Activated T-cell treated with anti-CD3 and anti-CD28 coated beads, Interleukin-2, amount 50 U/mL, for 24 hours (primary cell): ENCODE measurements around the gene ETV5.
"Not testable (repeated sequence)": the region's sequence is repeated elsewhere in the genome, so short reads cannot be mapped to it uniquely, and the experiment has no call there.

ENCODE experiments used
- DNase-seq: peaks from one replicate; pipeline ENCODE4 v3.0.0-alpha.2; 2020
- H3K27ac Mint-ChIP-seq: 2 replicates; pipeline ENCODE4 v1.8.0; 2020; ENCODE audit warnings: mild to moderate bottlenecking, mixed read lengths
- H3K27me3 Mint-ChIP-seq: 2 replicates; pipeline ENCODE4 v1.8.0; 2020; ENCODE audit warnings: mixed read lengths
- H3K36me3 Mint-ChIP-seq: 2 replicates; pipeline ENCODE4 v1.8.0; 2020; ENCODE audit warnings: low read depth, mixed read lengths
- H3K4me1 Mint-ChIP-seq: 2 replicates; pipeline ENCODE4 v1.8.0; 2020; ENCODE audit warnings: low read depth, mixed read lengths
- H3K4me3 Mint-ChIP-seq: 2 replicates; pipeline ENCODE4 v1.8.0; 2020; ENCODE audit warnings: mild to moderate bottlenecking, moderate library complexity, mixed read lengths
- H3K9me3 Mint-ChIP-seq: 2 replicates; pipeline ENCODE4 v1.8.0; 2020; ENCODE audit warnings: mixed read lengths

Gene ETV5

DNA sequence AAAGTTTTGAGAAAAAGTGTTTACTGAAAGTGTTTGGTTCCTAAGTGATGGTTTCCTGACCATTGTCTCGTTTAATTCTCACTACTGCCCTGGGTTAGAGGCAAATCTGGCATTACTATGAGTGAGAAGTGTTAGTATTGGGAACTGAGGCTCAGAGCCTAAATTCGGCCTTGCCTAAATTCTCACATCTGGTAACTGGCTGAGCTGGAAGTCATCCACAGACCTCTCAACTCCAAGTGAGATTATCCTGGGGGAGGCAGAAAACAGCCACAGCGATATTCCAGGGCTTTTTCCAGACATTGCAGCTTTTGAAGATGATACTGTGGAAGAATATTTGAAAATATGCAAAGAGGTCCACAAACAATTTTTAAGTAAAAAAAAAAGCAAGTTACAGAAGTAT is 86.0 kb downstream of the ETV5 start:
- Mint-ChIP-seq H3K4me3 (no peak overlapping the region), H3K27ac (no peak overlapping the region)

DNA sequence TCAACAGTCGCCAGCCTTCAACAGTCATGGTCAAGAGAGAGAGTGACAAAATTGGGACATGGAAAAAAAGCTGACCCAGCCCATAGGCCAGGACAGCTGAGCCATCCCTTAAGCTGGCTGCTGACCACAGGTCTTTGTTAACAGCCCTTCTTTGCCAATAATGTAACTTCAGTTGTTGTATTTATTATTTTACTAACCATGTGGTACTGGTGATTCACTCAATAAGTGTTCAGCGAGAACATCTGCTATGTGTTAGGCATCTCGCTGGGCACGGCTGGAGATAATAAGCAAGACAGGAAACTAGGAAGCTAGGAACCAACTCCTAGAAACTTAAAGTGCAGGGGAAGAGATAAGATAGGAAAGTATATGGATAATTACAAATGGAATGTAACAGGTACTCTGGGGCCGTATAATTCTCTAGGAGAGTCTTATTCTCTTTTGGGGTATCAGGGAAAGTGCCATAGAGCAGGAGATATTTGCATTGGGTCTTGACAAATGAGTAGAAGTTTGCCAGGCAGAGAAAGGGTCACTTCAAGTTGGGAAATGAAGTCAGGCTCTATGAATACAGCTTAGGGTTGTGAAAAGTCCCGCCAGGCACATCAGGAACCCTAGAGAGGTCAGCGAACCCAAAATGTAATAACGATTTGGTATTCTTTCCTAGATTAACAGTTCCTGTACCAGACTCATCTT is 87.1 kb downstream of the ETV5 start:
- peaks cover 36% of the 10 kb centered on the region for H3K27me3 Mint-ChIP-seq
- DNase-seq = no peak
- no peaks in the 10 kb centered on the region for H3K9me3 Mint-ChIP-seq
- peaks cover 20% of the 10 kb centered on the region for H3K4me1 Mint-ChIP-seq
- H3K4me3 Mint-ChIP-seq = no peak overlapping the region
- no peak overlapping the region for H3K27ac Mint-ChIP-seq
- H3K36me3 Mint-ChIP-seq = no peaks in the 10 kb centered on the region

More for the DNA sequence above, 86.0 kb downstream of the ETV5 start:
- Mint-ChIP-seq H3K9me3 (no peaks in the 10 kb centered on the region), H3K36me3 (no peaks in the 10 kb centered on the region), H3K4me1 (peaks cover 20% of the 10 kb centered on the region), H3K27me3 (peaks cover 32% of the 10 kb centered on the region)
- no peak for DNase-seq

DNA sequence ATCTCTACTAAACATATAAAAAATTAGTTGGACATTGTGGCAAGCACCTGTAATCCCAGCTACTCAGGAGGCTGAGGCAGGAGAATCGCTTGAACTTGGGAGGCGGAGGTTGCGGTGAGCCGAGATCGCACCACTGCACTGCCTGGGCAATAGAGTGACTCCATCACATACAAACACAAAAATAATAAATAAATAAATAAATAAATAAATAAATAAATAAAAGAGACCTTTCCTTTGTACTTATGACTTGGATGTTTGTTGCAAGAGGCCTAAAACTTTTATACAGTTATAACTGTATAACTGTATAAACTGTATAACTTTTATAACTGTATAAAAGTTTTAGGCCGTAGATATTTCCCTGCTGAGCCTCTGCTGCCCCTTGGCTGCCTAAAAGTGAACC is 87.6 kb downstream of the ETV5 start:
- Mint-ChIP-seq H3K27me3 (peaks cover 35% of the 10 kb centered on the region), H3K4me1 (peaks cover 18% of the 10 kb centered on the region)
- not testable (repeated sequence) for H3K9me3 Mint-ChIP-seq, H3K36me3 Mint-ChIP-seq, H3K4me3 Mint-ChIP-seq, DNase-seq, H3K27ac Mint-ChIP-seq

DNA sequence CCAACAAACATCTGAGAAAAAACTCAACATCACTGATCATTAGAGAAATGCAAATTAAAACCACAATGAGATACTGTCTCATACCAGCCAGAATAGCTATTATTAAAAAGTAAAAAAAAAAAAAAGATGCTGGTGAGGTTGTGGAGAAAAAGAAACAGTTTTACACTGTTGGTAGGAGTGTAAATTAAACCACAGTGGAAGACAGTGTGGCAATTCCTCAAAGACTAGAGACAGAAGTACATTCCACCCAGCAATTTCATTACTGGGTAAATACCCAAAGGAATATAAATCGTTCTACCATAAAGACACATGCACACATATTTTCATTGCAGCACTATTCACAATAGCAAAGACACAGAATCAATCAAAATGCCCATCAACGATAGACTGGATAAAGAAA is 89.6 kb downstream of the ETV5 start:
- H3K4me3 Mint-ChIP-seq, H3K27ac Mint-ChIP-seq, H3K36me3 Mint-ChIP-seq, H3K4me1 Mint-ChIP-seq, H3K9me3 Mint-ChIP-seq, DNase-seq: not testable (repeated sequence)
- peaks cover 42% of the 10 kb centered on the region for H3K27me3 Mint-ChIP-seq

DNA sequence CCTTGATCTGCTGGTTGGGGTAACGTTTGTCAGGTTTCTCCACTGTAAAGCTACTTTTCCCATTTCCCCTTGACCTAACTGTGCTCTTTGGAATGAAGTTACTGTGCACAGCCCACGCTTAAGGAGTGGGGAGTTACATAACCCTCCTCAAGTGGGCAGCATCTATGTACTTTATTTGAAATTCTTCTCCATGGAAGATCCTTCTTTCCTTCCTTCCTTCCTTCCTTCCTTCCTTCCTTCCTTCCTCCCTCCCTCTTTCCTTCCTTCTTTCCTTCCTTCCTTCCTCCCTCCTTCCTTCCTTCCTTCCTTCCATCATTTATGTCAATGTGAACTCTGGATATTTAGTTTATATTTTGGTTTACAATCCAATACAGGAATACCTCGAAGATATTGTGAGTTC is 94.0 kb downstream of the ETV5 start:
- peaks cover 61% of the 10 kb centered on the region for H3K27me3 Mint-ChIP-seq
- no peaks in the 10 kb centered on the region for H3K4me1 Mint-ChIP-seq
- no peak for DNase-seq
- no peak overlapping the region for H3K27ac Mint-ChIP-seq
- H3K9me3 Mint-ChIP-seq = no peaks in the 10 kb centered on the region
- H3K4me3 Mint-ChIP-seq = no peak overlapping the region
- H3K36me3 Mint-ChIP-seq = no peaks in the 10 kb centered on the region

DNA sequence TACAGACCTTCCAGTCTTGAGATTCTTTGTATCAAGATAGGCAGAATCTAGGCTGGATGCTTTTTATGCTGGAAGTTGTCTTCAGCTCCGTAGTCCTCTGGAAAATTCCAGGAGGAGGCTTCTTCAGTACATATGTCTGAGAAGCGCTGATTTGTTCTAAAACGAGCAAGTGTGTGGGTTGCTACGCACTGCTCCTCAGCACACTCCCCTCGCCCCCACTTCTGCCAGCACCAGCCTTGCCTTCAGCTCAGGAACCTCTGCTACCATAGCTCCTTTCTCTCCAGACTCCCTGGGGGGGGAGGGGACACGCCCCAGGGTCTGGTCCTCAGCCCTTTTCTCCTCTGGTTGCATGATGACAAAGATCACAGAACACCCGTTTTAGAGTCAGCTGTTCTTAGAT is 95.6 kb downstream of the ETV5 start:
- Mint-ChIP-seq H3K9me3 (no peaks in the 10 kb centered on the region), H3K27ac (no peak overlapping the region), H3K36me3 (no peaks in the 10 kb centered on the region), H3K4me1 (no peaks in the 10 kb centered on the region), H3K4me3 (no peak overlapping the region), H3K27me3 (peaks cover 58% of the 10 kb centered on the region)
- no peak for DNase-seq

DNA sequence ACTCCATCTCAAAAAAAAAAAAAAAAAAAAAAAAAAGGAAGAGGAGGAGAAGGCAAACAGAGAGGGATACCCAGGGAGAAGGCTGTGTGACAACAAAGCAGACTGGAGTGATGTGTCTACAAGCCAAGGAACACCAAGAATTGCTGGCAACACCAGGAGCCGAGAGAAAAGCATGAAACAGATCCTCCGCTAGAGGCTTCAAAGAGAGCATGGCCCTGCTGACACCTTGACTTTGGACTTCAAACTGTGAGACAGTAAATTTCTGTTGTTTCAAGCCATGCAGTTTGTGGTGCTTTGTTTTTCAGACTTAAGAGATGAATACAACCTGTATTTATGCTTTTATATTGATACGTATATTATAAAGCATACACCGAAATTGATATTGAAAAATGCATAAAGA is 96.8 kb downstream of the ETV5 start:
- Mint-ChIP-seq H3K27ac (no peak overlapping the region), H3K4me3 (no peak overlapping the region), H3K9me3 (no peaks in the 10 kb centered on the region), H3K36me3 (no peaks in the 10 kb centered on the region), H3K27me3 (peaks cover 53% of the 10 kb centered on the region), H3K4me1 (no peaks in the 10 kb centered on the region)
- no peak for DNase-seq

DNA sequence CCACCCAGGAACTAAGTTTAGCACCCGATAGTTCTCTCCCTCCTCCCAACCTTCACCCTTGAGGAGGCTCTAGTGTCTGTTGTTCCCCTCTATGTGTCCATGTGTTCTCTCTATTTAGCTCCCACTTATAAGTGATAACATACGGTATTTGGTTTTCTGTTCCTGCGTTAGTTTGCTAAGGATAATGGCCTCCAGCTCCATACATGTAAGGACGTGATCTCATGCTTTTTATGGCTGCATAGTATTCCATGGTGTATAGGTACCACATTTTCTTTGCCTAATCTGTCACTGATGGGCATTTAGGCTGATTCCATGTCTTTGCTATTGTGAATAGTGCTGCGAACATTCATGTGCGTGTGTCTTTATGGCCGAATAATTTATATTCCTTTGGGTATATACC is 104.2 kb downstream of the ETV5 start:
- peaks cover 12% of the 10 kb centered on the region for H3K4me1 Mint-ChIP-seq
- H3K9me3 Mint-ChIP-seq = no peaks in the 10 kb centered on the region
- no peaks in the 10 kb centered on the region for H3K36me3 Mint-ChIP-seq
- DNase-seq = no peak
- H3K27me3 Mint-ChIP-seq = peaks cover 37% of the 10 kb centered on the region
- no peak overlapping the region for H3K4me3 Mint-ChIP-seq
- H3K27ac Mint-ChIP-seq = no peak overlapping the region

DNA sequence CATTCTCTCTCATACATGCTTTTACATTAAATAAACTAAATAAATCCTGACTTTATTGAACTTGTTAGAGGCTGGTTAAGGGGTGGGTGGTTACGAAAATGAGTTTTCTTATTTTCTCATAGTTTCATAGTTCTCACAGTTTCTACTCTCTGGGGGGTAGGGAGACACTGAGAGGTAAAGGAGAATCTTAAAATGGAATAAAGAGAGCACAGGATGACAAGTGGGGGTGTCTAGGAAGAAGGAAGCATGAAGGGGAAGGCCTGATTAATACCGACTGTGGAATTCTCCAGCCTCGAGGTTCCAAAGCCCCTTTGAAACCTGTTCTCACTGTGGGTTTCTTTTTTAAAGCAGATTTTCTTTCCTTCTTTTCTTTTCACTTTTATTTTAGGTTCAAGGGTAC is 104.7 kb downstream of the ETV5 start:
- no peaks in the 10 kb centered on the region for H3K36me3 Mint-ChIP-seq
- H3K4me3 Mint-ChIP-seq = no peak overlapping the region
- peaks cover 37% of the 10 kb centered on the region for H3K27me3 Mint-ChIP-seq
- no peak overlapping the region for H3K27ac Mint-ChIP-seq
- H3K9me3 Mint-ChIP-seq = no peaks in the 10 kb centered on the region
- no peak for DNase-seq
- peaks cover 12% of the 10 kb centered on the region for H3K4me1 Mint-ChIP-seq

DNA sequence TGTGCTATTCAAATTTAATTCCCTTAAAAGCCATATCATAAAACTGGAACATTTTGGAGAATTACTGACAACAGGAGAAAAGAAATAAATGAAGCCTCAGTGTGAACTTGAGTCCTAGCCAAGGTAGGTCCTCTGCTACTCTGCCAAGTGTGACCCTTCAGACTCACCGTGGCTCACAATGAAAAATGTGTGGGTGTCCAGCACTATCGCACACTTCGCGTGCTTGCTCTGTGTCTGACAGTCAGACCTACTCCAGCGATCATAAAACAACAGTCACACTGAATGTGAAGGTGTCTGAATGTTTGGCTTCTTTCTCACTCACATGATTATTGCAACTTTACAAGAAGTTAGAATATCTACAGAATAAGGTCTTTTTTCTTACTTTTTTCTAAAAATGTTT is 105.3 kb downstream of the ETV5 start:
- Mint-ChIP-seq H3K36me3 (no peaks in the 10 kb centered on the region), H3K4me1 (peaks cover 12% of the 10 kb centered on the region), H3K27ac (no peak overlapping the region), H3K27me3 (peaks cover 35% of the 10 kb centered on the region), H3K4me3 (no peak overlapping the region), H3K9me3 (no peaks in the 10 kb centered on the region)
- DNase-seq = no peak

DNA sequence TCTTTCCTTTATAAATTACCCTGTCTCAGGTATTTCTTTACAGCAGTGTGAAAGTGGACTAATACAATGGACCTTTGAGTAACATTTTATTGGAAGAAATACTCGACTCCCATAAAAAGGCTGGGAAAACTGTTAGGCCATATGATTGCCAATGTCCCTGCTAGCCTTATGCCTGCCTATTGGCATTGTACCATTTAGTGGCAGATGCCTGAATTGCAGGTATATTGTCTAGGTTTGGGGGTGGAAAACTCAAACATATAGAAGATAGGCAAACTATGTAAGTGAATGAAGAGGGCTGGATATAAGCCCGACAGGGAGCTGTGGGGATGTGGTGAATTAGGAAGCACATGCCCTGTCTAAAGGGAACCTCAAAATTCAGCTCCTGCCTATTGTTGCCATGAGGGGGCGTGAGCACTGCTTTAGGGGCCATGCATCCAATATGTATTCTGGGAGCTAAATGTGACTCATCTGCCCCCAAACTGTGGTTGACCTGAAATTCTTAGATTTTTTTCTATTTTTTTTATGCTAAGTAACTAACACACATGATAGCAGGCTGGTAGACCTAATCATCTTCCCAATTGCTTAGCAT is 105.9 kb downstream of the ETV5 start:
- Mint-ChIP-seq H3K36me3 (no peaks in the 10 kb centered on the region), H3K9me3 (no peaks in the 10 kb centered on the region), H3K27ac (no peak overlapping the region), H3K4me3 (no peak overlapping the region), H3K4me1 (peaks cover 12% of the 10 kb centered on the region), H3K27me3 (peaks cover 35% of the 10 kb centered on the region)
- no peak for DNase-seq

DNA sequence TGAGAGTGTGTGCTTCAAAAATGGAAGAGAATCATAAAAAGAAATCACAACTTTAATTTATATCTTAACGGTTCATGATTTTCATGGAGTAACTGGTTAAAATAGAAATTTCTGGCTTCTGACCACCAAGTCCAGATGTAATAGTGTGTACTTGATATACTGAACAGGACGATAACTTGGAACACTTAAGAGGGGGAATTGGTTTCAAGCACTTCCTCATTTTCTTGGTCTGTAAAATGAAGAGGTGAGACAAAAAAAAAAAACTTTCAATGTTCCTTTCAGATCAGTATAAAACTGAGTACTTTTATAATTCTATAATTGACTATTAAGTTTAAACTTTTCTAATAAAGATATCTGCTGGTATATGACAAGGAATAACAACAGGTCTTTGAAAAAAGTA is 107.0 kb downstream of the ETV5 start:
- H3K27ac Mint-ChIP-seq = no peak overlapping the region
- no peak overlapping the region for H3K4me3 Mint-ChIP-seq
- no peak for DNase-seq
- no peaks in the 10 kb centered on the region for H3K36me3 Mint-ChIP-seq
- peaks cover 31% of the 10 kb centered on the region for H3K27me3 Mint-ChIP-seq
- H3K9me3 Mint-ChIP-seq = no peaks in the 10 kb centered on the region
- peaks cover 12% of the 10 kb centered on the region for H3K4me1 Mint-ChIP-seq

DNA sequence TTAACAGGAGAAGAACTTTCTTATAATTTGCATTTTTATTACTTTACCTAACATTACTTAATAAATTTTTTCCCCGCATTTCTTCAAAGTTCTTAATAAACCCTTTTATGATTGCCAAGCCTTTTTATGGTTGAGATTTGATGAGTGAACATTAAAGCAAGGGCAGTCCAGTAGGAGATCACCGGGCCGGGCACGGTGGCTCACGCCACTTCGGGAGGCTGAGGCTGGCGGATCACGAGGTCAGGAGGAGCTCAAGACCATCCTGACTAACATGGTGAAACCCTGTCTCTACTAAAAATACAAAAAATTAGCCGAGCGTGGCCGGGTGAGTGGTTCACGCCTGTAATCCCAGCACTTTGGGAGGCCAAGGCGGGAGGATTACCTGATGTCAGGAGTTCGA is 109.7 kb downstream of the ETV5 start:
- no peak for DNase-seq
- peaks cover 7% of the 10 kb centered on the region for H3K4me1 Mint-ChIP-seq
- peaks cover 24% of the 10 kb centered on the region for H3K27me3 Mint-ChIP-seq
- H3K9me3 Mint-ChIP-seq = no peaks in the 10 kb centered on the region
- no peak overlapping the region for H3K27ac Mint-ChIP-seq
- no peak overlapping the region for H3K4me3 Mint-ChIP-seq
- H3K36me3 Mint-ChIP-seq = no peaks in the 10 kb centered on the region

DNA sequence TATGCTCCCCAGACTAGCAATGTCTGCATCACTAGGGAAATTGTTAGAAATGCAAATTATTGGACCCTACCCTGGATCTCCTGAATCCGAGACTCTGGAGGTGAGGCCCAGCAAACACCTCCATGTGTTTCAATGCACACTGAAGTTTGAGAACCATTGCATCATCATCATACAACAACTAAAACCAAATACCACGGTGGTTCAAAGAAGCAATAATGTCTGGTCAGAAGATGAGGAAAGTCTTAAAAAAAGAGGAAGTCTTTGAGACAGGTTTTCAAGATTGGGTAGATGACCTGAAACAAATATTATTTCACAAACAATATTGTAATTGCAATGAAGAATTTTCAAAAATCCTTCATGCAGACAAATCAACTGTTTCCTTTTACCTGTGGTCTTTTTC is 110.8 kb downstream of the ETV5 start:
- Mint-ChIP-seq H3K27me3 (peaks cover 21% of the 10 kb centered on the region), H3K27ac (no peak overlapping the region), H3K4me1 (no peaks in the 10 kb centered on the region), H3K9me3 (no peaks in the 10 kb centered on the region), H3K4me3 (no peak overlapping the region), H3K36me3 (no peaks in the 10 kb centered on the region)
- DNase-seq = no peak

DNA sequence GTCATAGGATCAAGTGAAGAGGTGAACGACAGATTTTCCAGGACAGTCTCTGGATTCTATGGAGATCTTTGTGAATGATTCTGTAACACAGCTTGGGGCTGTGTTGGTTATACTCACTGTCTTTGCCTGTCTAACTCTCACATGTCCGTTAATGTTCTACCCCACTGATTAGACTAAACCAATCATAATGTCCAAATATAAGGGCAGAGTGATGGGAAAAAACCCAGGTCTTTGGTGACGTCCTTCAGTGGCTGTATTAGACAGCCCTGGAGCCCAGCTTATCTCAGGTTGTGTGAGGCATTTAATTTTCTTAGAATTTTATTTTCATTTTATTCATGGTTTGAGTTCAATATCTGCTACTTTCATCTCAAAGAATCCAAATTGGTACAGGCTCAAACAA is 111.8 kb downstream of the ETV5 start:
- Mint-ChIP-seq H3K4me3 (no peak overlapping the region), H3K27ac (no peak overlapping the region), H3K9me3 (no peaks in the 10 kb centered on the region), H3K27me3 (peaks cover 15% of the 10 kb centered on the region), H3K36me3 (no peaks in the 10 kb centered on the region), H3K4me1 (no peaks in the 10 kb centered on the region)
- no peak for DNase-seq
